Measurements from ENCODE around the gene MAP2K1. TPM values are rescaled to one million over a fixed set of nuclear protein-coding genes. Genes with fewer than 3 reads are reported as not detected.

MAP2K1 gene
- polyA plus RNA-seq, 1 donor: 27.1 TPM

GRCh38 chr15:66405007-66405406 lies 18.3 kb downstream of the MAP2K1 start:
- no peak for DNase-seq
- no peaks in the 10 kb centered on the region for H3K9me3 ChIP-seq (ENCODE audit: control insufficient read depth, low read depth, low read length)
- H3K4me1 ChIP-seq (ENCODE audit: control insufficient read depth, insufficient read depth, low read length): no peaks in the 10 kb centered on the region
- no peaks in the 10 kb centered on the region for H3K36me3 ChIP-seq (ENCODE audit: control insufficient read depth, insufficient read depth, low read length)
- 83% methylated on average over 1 of the region's 2 CpGs for WGBS (ENCODE audit: insufficient coverage, low lambda C conversion rate)
- H3K27ac ChIP-seq (ENCODE audit: low read length): no peak overlapping the region
- no peaks in the 10 kb centered on the region for H3K27me3 ChIP-seq (ENCODE audit: control insufficient read depth, insufficient read depth, low read length)
- no peak overlapping the region for H3K4me3 ChIP-seq (ENCODE audit: low read length)

- no peak overlapping the region for H3K27ac ChIP-seq (ENCODE audit: low read length)
- no peak for DNase-seq
- H3K4me1 ChIP-seq (ENCODE audit: control insufficient read depth, insufficient read depth, low read length): no peaks in the 10 kb centered on the region
These were observed 18.9 kb downstream of the MAP2K1 start for GRCh38 chr15:66405615-66406014.

GRCh38 chr15:66408254-66408653 lies 21.5 kb downstream of the MAP2K1 start:
- Histone ChIP-seq H3K27ac (ENCODE audit: low read length) (no peak overlapping the region), H3K4me3 (ENCODE audit: low read length) (no peak overlapping the region), H3K27me3 (ENCODE audit: control insufficient read depth, insufficient read depth, low read length) (no peaks in the 10 kb centered on the region), H3K4me1 (ENCODE audit: control insufficient read depth, insufficient read depth, low read length) (no peaks in the 10 kb centered on the region), H3K9me3 (ENCODE audit: control insufficient read depth, low read depth, low read length) (no peaks in the 10 kb centered on the region), H3K36me3 (ENCODE audit: control insufficient read depth, insufficient read depth, low read length) (no peaks in the 10 kb centered on the region)
- no peak for DNase-seq
- no CpG with 5 or more reads among the region's 4 CpGs for WGBS (ENCODE audit: insufficient coverage, low lambda C conversion rate)

More at GRCh38 chr15:66405615-66406014, 18.9 kb downstream of the MAP2K1 start:
- H3K27me3 ChIP-seq (ENCODE audit: control insufficient read depth, insufficient read depth, low read length): no peaks in the 10 kb centered on the region
- 100% methylated on average over 1 of the region's 3 CpGs for WGBS (ENCODE audit: insufficient coverage, low lambda C conversion rate)
- H3K4me3 ChIP-seq (ENCODE audit: low read length): no peak overlapping the region
- H3K9me3 ChIP-seq (ENCODE audit: control insufficient read depth, low read depth, low read length): no peaks in the 10 kb centered on the region
- H3K36me3 ChIP-seq (ENCODE audit: control insufficient read depth, insufficient read depth, low read length): no peaks in the 10 kb centered on the region

- no peak overlapping the region for H3K27ac ChIP-seq (ENCODE audit: low read length)
- no CpG with 5 or more reads among the region's 8 CpGs for WGBS (ENCODE audit: insufficient coverage, low lambda C conversion rate)
- no peaks in the 10 kb centered on the region for H3K27me3 ChIP-seq (ENCODE audit: control insufficient read depth, insufficient read depth, low read length)
- H3K4me1 ChIP-seq (ENCODE audit: control insufficient read depth, insufficient read depth, low read length): no peaks in the 10 kb centered on the region
- H3K36me3 ChIP-seq (ENCODE audit: control insufficient read depth, insufficient read depth, low read length): no peaks in the 10 kb centered on the region
- H3K4me3 ChIP-seq (ENCODE audit: low read length): no peak overlapping the region
- H3K9me3 ChIP-seq (ENCODE audit: control insufficient read depth, low read depth, low read length): no peaks in the 10 kb centered on the region
- peak in 1 of 2 donors; percentile 11 for DNase-seq
These were observed 22.1 kb downstream of the MAP2K1 start for GRCh38 chr15:66408675-66409282.

GRCh38 chr15:66409565-66410108 lies 22.9 kb downstream of the MAP2K1 start:
- H3K9me3 ChIP-seq (ENCODE audit: control insufficient read depth, low read depth, low read length): peaks cover under 1% of the 10 kb centered on the region
- no peaks in the 10 kb centered on the region for H3K4me1 ChIP-seq (ENCODE audit: control insufficient read depth, insufficient read depth, low read length)
- DNase-seq: no peak
- H3K4me3 ChIP-seq (ENCODE audit: low read length): no peak overlapping the region
- H3K27ac ChIP-seq (ENCODE audit: low read length): no peak overlapping the region
- WGBS (ENCODE audit: insufficient coverage, low lambda C conversion rate): 60% methylated on average over 1 of the region's 3 CpGs
- no peaks in the 10 kb centered on the region for H3K36me3 ChIP-seq (ENCODE audit: control insufficient read depth, insufficient read depth, low read length)
- no peaks in the 10 kb centered on the region for H3K27me3 ChIP-seq (ENCODE audit: control insufficient read depth, insufficient read depth, low read length)

- Histone ChIP-seq H3K27ac (ENCODE audit: low read length) (no peak overlapping the region), H3K36me3 (ENCODE audit: control insufficient read depth, insufficient read depth, low read length) (no peaks in the 10 kb centered on the region), H3K4me3 (ENCODE audit: low read length) (no peak overlapping the region), H3K4me1 (ENCODE audit: control insufficient read depth, insufficient read depth, low read length) (no peaks in the 10 kb centered on the region), H3K9me3 (ENCODE audit: control insufficient read depth, low read depth, low read length) (peaks cover 3% of the 10 kb centered on the region), H3K27me3 (ENCODE audit: control insufficient read depth, insufficient read depth, low read length) (no peaks in the 10 kb centered on the region)
- DNase-seq: no peak
These were observed 24.5 kb downstream of the MAP2K1 start for GRCh38 chr15:66411190-66411589.

- H3K27me3 ChIP-seq (ENCODE audit: control insufficient read depth, insufficient read depth, low read length): no peaks in the 10 kb centered on the region
- H3K9me3 ChIP-seq (ENCODE audit: control insufficient read depth, low read depth, low read length): peaks cover 3% of the 10 kb centered on the region
- no peak overlapping the region for H3K27ac ChIP-seq (ENCODE audit: low read length)
- H3K36me3 ChIP-seq (ENCODE audit: control insufficient read depth, insufficient read depth, low read length): no peaks in the 10 kb centered on the region
- H3K4me1 ChIP-seq (ENCODE audit: control insufficient read depth, insufficient read depth, low read length): no peaks in the 10 kb centered on the region
- 40% methylated on average over 1 of the region's 3 CpGs for WGBS (ENCODE audit: insufficient coverage, low lambda C conversion rate)
- DNase-seq: no peak
- no peak overlapping the region for H3K4me3 ChIP-seq (ENCODE audit: low read length)
These were observed 25.5 kb downstream of the MAP2K1 start for GRCh38 chr15:66412220-66412619.

- H3K36me3 ChIP-seq (ENCODE audit: control insufficient read depth, insufficient read depth, low read length): no peaks in the 10 kb centered on the region
- no CpG with 5 or more reads among the region's 1 CpG for WGBS (ENCODE audit: insufficient coverage, low lambda C conversion rate)
- no peaks in the 10 kb centered on the region for H3K4me1 ChIP-seq (ENCODE audit: control insufficient read depth, insufficient read depth, low read length)
- DNase-seq: no peak
- H3K27ac ChIP-seq (ENCODE audit: low read length): no peak overlapping the region
- no peak overlapping the region for H3K4me3 ChIP-seq (ENCODE audit: low read length)
- H3K9me3 ChIP-seq (ENCODE audit: control insufficient read depth, low read depth, low read length): peaks cover 3% of the 10 kb centered on the region
- no peaks in the 10 kb centered on the region for H3K27me3 ChIP-seq (ENCODE audit: control insufficient read depth, insufficient read depth, low read length)
These were observed 26.9 kb downstream of the MAP2K1 start for GRCh38 chr15:66413579-66413978.

- H3K9me3 ChIP-seq (ENCODE audit: control insufficient read depth, low read depth, low read length): peaks cover 3% of the 10 kb centered on the region
These were observed 28.6 kb downstream of the MAP2K1 start for GRCh38 chr15:66415360-66415759.

GRCh38 chr15:66417736-66418135 lies 31.0 kb downstream of the MAP2K1 start:
- Histone ChIP-seq H3K4me3 (ENCODE audit: low read length) (no peak overlapping the region), H3K27ac (ENCODE audit: low read length) (no peak overlapping the region), H3K36me3 (ENCODE audit: control insufficient read depth, insufficient read depth, low read length) (no peaks in the 10 kb centered on the region), H3K27me3 (ENCODE audit: control insufficient read depth, insufficient read depth, low read length) (no peaks in the 10 kb centered on the region), H3K4me1 (ENCODE audit: control insufficient read depth, insufficient read depth, low read length) (no peaks in the 10 kb centered on the region), H3K9me3 (ENCODE audit: control insufficient read depth, low read depth, low read length) (peaks cover 3% of the 10 kb centered on the region)
- WGBS (ENCODE audit: insufficient coverage, low lambda C conversion rate): 100% methylated on average over 1 of the region's 5 CpGs
- DNase-seq: no peak

More at GRCh38 chr15:66415360-66415759, 28.6 kb downstream of the MAP2K1 start:
- Histone ChIP-seq H3K36me3 (ENCODE audit: control insufficient read depth, insufficient read depth, low read length) (no peaks in the 10 kb centered on the region), H3K4me3 (ENCODE audit: low read length) (no peak overlapping the region), H3K4me1 (ENCODE audit: control insufficient read depth, insufficient read depth, low read length) (no peaks in the 10 kb centered on the region), H3K27me3 (ENCODE audit: control insufficient read depth, insufficient read depth, low read length) (no peaks in the 10 kb centered on the region), H3K27ac (ENCODE audit: low read length) (no peak overlapping the region)
- no peak for DNase-seq

GRCh38 chr15:66419471-66419870 lies 32.8 kb downstream of the MAP2K1 start:
- H3K27ac ChIP-seq (ENCODE audit: low read length): no peak overlapping the region
- H3K4me1 ChIP-seq (ENCODE audit: control insufficient read depth, insufficient read depth, low read length): no peaks in the 10 kb centered on the region
- peaks cover 3% of the 10 kb centered on the region for H3K9me3 ChIP-seq (ENCODE audit: control insufficient read depth, low read depth, low read length)
- H3K4me3 ChIP-seq (ENCODE audit: low read length): no peak overlapping the region
- no peaks in the 10 kb centered on the region for H3K36me3 ChIP-seq (ENCODE audit: control insufficient read depth, insufficient read depth, low read length)
- no CpG with 5 or more reads among the region's 3 CpGs for WGBS (ENCODE audit: insufficient coverage, low lambda C conversion rate)
- DNase-seq: no peak
- no peaks in the 10 kb centered on the region for H3K27me3 ChIP-seq (ENCODE audit: control insufficient read depth, insufficient read depth, low read length)
